ENCODE results near the gene C1QL3.

- TF ChIP-seq, protein P1, sequence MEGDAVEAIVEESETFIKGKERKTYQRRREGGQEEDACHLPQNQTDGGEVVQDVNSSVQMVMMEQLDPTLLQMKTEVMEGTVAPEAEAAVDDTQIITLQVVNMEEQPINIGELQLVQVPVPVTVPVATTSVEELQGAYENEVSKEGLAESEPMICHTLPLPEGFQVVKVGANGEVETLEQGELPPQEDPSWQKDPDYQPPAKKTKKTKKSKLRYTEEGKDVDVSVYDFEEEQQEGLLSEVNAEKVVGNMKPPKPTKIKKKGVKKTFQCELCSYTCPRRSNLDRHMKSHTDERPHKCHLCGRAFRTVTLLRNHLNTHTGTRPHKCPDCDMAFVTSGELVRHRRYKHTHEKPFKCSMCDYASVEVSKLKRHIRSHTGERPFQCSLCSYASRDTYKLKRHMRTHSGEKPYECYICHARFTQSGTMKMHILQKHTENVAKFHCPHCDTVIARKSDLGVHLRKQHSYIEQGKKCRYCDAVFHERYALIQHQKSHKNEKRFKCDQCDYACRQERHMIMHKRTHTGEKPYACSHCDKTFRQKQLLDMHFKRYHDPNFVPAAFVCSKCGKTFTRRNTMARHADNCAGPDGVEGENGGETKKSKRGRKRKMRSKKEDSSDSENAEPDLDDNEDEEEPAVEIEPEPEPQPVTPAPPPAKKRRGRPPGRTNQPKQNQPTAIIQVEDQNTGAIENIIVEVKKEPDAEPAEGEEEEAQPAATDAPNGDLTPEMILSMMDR (conservative IDR thresholded peaks at IDR 0.05; ENCODE audit: low read length): no peak
- no peak for TF ChIP-seq EZH2phosphoT487 (IDR thresholded peaks at IDR 0.05; ENCODE audit: borderline replicate concordance, low read depth, low read length)
Observed at GRCh38 chr10:16536155-16536554, 14.5 kb upstream of the C1QL3 start.

Data from OCI-LY7 (cell line).